K562 (cell line): ENCODE measurements around the gene WFIKKN1. TPM values are rescaled to one million over a fixed set of nuclear protein-coding genes. Genes with fewer than 3 reads are reported as not detected.

Experiments
- BACH1 ChIP-seq: fragments of 200-800 bp; sonication (Bioruptor generic); IDR thresholded peaks from 2 replicates; pipeline ENCODE4 v1.6.1; 2016; ENCODE audit warnings: missing genetic modification characterization, missing compliant biosample characterization
- BCLAF1 ChIP-seq, 2 experiments: fragments of 450-650 bp in 1 of 2; IDR thresholded peaks; 2 replicates each; pipeline ENCODE4 v1.6.1; 2011 to 2017; ENCODE audit warnings: low read depth in 2 of 2, antibody characterized with exemption in 1 of 2, borderline replicate concordance in 1 of 2, low read length in 1 of 2, mild to moderate bottlenecking in 1 of 2, mixed read lengths in 1 of 2; ENCODE audit not compliant: control insufficient read depth in 1 of 2
- FOSL1 ChIP-seq: fragments of 200-800 bp; sonication (Bioruptor generic); conservative IDR thresholded peaks from 2 replicates; pipeline ENCODE4 v1.6.1; 2016; ENCODE audit warnings: missing genetic modification characterization, missing compliant biosample characterization
- MCM3 ChIP-seq: fragments of 450-650 bp; IDR thresholded peaks from 2 replicates; pipeline ENCODE4 v1.6.1; 2016
- RB1 ChIP-seq: fragments of 450-650 bp; IDR thresholded peaks from 2 replicates; pipeline ENCODE4 v1.6.1; 2017; ENCODE audit warnings: low read depth, mild to moderate bottlenecking
- SRF ChIP-seq, 2 experiments: fragments of 250-450, 450-650 bp in 1 of 2; sonication (Bioruptor Pico) in 1 of 2; sonication (generic) in 1 of 2; formaldehyde crosslinking; IDR thresholded peaks; 2 replicates each; pipeline versions ENCODE4 v1.5.0 to v1.5.1; 2020 to 2022; ENCODE audit warnings: mild to moderate bottlenecking in 1 of 2, missing genetic modification reagents in 1 of 2
- XRCC4 ChIP-seq: IDR thresholded peaks from one replicate; pipeline ENCODE4 v1.6.1; 2011; ENCODE audit not compliant: insufficient read depth, insufficient read length; ENCODE audit errors: extremely low read depth
- ZBTB2 ChIP-seq: fragments of 450-650 bp; IDR thresholded peaks from 2 replicates; pipeline ENCODE4 v1.6.1; 2016; ENCODE audit warnings: antibody characterized with exemption
- ZC3H4 ChIP-seq: sonication (generic); formaldehyde crosslinking; IDR thresholded peaks from 2 replicates; pipeline ENCODE4 v1.9.0; 2021; ENCODE audit warnings: missing genetic modification reagents, borderline replicate concordance
- ZNF134 ChIP-seq: fragments of 250-450 bp; sonication (Bioruptor Pico); conservative IDR thresholded peaks from 2 replicates; pipeline ENCODE4 v1.4.0; 2020
- ZNF586 ChIP-seq: fragments of 450-650 bp; formaldehyde crosslinking; conservative IDR thresholded peaks from 2 replicates; pipeline ENCODE4 v1.4.0; 2020; ENCODE audit warnings: mild to moderate bottlenecking, moderate library complexity
- ZNF77 ChIP-seq: fragments of 250-450 bp; sonication (Bioruptor Pico); IDR thresholded peaks from 2 replicates; pipeline ENCODE4 v1.5.0; 2020
- polyA plus RNA-seq, 8 experiments: library from polyadenylated mRNA; depleted of rRNA in 4 of 8; stranded (reverse) in 5 of 8; unstranded in 3 of 8; fragments of >200 nt; fragmentation: Nextera tagmentation in 2 of 8; fragmentation: Illumina TruSeq in 1 of 8; extraction: Ambion mirVana in 2 of 8; extraction: Trizol in 1 of 8; gene quantifications; 2 replicates each; pipeline versions ENCODE4 v1.2.1 to v1.2.3, GENCODE V29; 2011 to 2014; ENCODE audit warnings: inconsistent platforms in 1 of 8, missing spikeins in 1 of 8
- total RNA-seq, 7 experiments: library from RNA; depleted of rRNA in 6 of 7; stranded (reverse); fragments of >200 nt in 6 of 7; fragmentation: Illumina TruSeq in 2 of 7; extraction: Trizol in 2 of 7; gene quantifications; 2 replicates each; pipeline versions ENCODE4 v1.2.1 to v1.2.3, GENCODE V29; 2011 to 2021; ENCODE audit warnings: low replicate concordance in 1 of 7
- TF ChIP-seq, protein P1 (sequence below): fragments of 150-350 bp; conservative IDR thresholded peaks from 2 replicates; pipeline ENCODE4 v1.6.1; 2014; ENCODE audit warnings: low read length
- TF ChIP-seq, protein P2 (sequence below): sonication (generic); formaldehyde crosslinking; IDR thresholded peaks from 2 replicates; pipeline ENCODE4 v1.8.0; 2023; ENCODE audit warnings: mild to moderate bottlenecking, missing genetic modification reagents
- TF ChIP-seq, protein P3 (sequence below): fragments of 450-650 bp; IDR thresholded peaks from one replicate; pipeline ENCODE4 v1.6.1; 2018; ENCODE audit warnings: mild to moderate bottlenecking, moderate library complexity; ENCODE audit not compliant: partially characterized antibody

Gene WFIKKN1
- total and polyA plus RNA-seq, 9 of the 15 experiments (the other 6 are each of a cell fraction or from before 2014, with no cell fraction given), result 0.14 to 1.1 (median 0.50) TPM; not detected in 4

DNA sequence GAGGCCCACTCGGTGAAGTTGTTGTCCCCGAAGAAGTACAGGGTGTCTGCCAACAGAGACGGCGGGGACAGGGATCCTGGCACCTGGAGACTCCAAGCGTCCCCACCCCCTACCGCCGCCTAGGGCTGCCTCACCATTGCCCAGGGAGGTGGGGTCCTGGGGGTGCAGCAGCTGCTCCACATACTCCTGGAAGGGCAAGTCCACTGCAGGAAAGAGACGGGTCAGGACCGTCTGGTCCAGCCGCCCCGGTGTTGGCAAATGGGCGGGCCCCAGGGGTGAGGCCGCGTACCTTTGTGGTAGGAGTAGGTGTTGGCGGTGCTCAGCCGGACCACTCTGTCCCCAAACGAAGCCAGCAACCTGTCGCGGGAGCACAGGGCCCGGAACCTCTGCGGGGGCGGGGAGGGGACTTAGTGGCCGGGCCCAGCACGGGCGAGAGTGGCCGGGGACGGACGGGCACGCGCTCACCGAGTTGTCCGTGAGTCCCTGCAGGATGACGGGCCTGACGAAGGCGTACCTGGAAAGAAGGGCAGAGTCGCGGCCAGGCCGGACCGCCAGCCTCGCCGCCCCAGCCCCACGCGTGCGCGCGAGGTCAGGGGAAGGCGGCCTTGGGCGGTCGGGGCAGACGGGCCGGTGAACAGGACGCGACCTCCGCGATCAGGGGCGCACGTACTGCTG is 52.7 kb downstream of the WFIKKN1 start (continued):
- TF ChIP-seq, protein P1, sequence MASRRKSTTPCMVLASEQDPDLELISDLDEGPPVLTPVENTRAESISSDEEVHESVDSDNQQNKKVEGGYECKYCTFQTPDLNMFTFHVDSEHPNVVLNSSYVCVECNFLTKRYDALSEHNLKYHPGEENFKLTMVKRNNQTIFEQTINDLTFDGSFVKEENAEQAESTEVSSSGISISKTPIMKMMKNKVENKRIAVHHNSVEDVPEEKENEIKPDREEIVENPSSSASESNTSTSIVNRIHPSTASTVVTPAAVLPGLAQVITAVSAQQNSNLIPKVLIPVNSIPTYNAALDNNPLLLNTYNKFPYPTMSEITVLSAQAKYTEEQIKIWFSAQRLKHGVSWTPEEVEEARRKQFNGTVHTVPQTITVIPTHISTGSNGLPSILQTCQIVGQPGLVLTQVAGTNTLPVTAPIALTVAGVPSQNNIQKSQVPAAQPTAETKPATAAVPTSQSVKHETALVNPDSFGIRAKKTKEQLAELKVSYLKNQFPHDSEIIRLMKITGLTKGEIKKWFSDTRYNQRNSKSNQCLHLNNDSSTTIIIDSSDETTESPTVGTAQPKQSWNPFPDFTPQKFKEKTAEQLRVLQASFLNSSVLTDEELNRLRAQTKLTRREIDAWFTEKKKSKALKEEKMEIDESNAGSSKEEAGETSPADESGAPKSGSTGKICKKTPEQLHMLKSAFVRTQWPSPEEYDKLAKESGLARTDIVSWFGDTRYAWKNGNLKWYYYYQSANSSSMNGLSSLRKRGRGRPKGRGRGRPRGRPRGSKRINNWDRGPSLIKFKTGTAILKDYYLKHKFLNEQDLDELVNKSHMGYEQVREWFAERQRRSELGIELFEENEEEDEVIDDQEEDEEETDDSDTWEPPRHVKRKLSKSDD, result no peak
- TF ChIP-seq XRCC4 (no peak), ZNF586 (CRISPR knock-in tag) (no peak), ZBTB2 (no peak), BCLAF1 (IDR thresholded peaks at IDR 0.05; ENCODE audit: borderline replicate concordance in 1 of 2, control insufficient read depth in 1 of 2, low read depth in 2 of 2, low read length in 1 of 2) (no peak), ZC3H4 (CRISPR knock-in tag) (no peak), ZNF77 (no peak), FOSL1 (no peak), BACH1 (tag) (no peak), ZNF134 (CRISPR knock-in tag) (no peak; the same call in 1 of the 2 replicates), RB1 (no peak), MCM3 (no peak), SRF (CRISPR knock-in tag; IDR thresholded peaks at IDR 0.05) (no peak; a peak in 1 of 4 replicates)
- TF ChIP-seq, protein P2, sequence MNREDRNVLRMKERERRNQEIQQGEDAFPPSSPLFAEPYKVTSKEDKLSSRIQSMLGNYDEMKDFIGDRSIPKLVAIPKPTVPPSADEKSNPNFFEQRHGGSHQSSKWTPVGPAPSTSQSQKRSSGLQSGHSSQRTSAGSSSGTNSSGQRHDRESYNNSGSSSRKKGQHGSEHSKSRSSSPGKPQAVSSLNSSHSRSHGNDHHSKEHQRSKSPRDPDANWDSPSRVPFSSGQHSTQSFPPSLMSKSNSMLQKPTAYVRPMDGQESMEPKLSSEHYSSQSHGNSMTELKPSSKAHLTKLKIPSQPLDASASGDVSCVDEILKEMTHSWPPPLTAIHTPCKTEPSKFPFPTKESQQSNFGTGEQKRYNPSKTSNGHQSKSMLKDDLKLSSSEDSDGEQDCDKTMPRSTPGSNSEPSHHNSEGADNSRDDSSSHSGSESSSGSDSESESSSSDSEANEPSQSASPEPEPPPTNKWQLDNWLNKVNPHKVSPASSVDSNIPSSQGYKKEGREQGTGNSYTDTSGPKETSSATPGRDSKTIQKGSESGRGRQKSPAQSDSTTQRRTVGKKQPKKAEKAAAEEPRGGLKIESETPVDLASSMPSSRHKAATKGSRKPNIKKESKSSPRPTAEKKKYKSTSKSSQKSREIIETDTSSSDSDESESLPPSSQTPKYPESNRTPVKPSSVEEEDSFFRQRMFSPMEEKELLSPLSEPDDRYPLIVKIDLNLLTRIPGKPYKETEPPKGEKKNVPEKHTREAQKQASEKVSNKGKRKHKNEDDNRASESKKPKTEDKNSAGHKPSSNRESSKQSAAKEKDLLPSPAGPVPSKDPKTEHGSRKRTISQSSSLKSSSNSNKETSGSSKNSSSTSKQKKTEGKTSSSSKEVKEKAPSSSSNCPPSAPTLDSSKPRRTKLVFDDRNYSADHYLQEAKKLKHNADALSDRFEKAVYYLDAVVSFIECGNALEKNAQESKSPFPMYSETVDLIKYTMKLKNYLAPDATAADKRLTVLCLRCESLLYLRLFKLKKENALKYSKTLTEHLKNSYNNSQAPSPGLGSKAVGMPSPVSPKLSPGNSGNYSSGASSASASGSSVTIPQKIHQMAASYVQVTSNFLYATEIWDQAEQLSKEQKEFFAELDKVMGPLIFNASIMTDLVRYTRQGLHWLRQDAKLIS (CRISPR knock-in tag), result no peak
- TF ChIP-seq, protein P3, sequence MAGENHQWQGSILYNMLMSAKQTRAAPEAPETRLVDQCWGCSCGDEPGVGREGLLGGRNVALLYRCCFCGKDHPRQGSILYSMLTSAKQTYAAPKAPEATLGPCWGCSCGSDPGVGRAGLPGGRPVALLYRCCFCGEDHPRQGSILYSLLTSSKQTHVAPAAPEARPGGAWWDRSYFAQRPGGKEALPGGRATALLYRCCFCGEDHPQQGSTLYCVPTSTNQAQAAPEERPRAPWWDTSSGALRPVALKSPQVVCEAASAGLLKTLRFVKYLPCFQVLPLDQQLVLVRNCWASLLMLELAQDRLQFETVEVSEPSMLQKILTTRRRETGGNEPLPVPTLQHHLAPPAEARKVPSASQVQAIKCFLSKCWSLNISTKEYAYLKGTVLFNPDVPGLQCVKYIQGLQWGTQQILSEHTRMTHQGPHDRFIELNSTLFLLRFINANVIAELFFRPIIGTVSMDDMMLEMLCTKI, result no peak
